ENCODE results near the gene FAAP20. TPM values are rescaled to one million over a fixed set of nuclear protein-coding genes. Genes with fewer than 3 reads are reported as not detected.

The FAAP20 gene
- total RNA-seq, 1 experiment from 2014 or later = 133 TPM

DNA sequence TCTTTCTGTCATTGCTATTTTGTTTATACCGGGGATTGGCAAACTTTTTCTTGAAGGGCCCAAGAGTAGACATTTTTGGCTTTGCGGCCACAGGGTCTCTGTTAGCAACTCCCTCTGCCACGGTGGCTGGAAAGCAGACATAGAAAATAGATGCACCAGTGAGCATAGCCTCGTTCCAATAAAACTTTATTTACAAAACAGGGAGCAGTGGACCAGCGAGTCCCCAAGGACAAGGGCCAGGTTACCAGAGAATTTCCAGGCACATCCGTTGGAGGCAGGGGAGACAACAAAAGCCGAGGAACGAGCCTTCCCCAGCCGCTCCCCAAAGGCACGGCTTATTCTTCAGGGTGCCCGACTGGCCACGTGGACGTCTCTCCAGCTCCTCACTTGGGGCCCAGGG, 26.5 kb downstream of the FAAP20 start:
- POLR2A ChIA-PET = no interaction called here
- no peaks in the 10 kb centered on the region for H3K9me3 Mint-ChIP-seq
- no peaks in the 10 kb centered on the region for H3K4me1 Mint-ChIP-seq
- peaks cover 14% of the 10 kb centered on the region for H3K36me3 Mint-ChIP-seq
- DNase-seq (ENCODE audit: low spot score) (no peak), ATAC-seq (no peak)
- TF ChIP-seq NFYB (CRISPR knock-in tag; conservative IDR thresholded peaks at IDR 0.05; ENCODE audit: low read depth) (no peak), HMGA2 (CRISPR knock-in tag; IDR thresholded peaks at IDR 0.05) (no peak), SMAD3 (CRISPR knock-in tag; IDR thresholded peaks at IDR 0.05; ENCODE audit: borderline replicate concordance) (no peak), HMGXB4 (CRISPR knock-in tag; IDR thresholded peaks at IDR 0.05) (no peak), NR1H2 (CRISPR knock-in tag; IDR thresholded peaks at IDR 0.05) (no peak), ZNF423 (CRISPR knock-in tag; IDR thresholded peaks at IDR 0.05) (no peak), TCF7 (CRISPR knock-in tag; IDR thresholded peaks at IDR 0.05; ENCODE audit: low read depth) (no peak), ZSCAN18 (CRISPR knock-in tag; IDR thresholded peaks at IDR 0.05) (no peak), TP53 (CRISPR knock-in tag; IDR thresholded peaks at IDR 0.05) (no peak), NR3C1 (CRISPR knock-in tag; conservative IDR thresholded peaks at IDR 0.05; ENCODE audit: low read depth) (no peak), CREM (CRISPR knock-in tag; IDR thresholded peaks at IDR 0.05) (no peak)
- TF ChIP-seq, protein P1, sequence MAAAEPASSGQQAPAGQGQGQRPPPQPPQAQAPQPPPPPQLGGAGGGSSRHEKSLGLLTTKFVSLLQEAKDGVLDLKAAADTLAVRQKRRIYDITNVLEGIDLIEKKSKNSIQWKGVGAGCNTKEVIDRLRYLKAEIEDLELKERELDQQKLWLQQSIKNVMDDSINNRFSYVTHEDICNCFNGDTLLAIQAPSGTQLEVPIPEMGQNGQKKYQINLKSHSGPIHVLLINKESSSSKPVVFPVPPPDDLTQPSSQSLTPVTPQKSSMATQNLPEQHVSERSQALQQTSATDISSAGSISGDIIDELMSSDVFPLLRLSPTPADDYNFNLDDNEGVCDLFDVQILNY (CRISPR knock-in tag; IDR thresholded peaks at IDR 0.05) = no peak
- no peak overlapping the region for H3K4me3 Mint-ChIP-seq
- H3K27ac Mint-ChIP-seq = peak overlapping the region; percentile 73; the same call in 1 of the 2 replicates
- no peaks in the 10 kb centered on the region for H3K27me3 Mint-ChIP-seq (ENCODE audit: low read depth)
- CTCF ChIA-PET = interaction anchor here (0.9 to 1.1 kb wide), 3 partner anchors 28 to 123 kb away, joined by 3 to 4 read pairs (median 4); no protein-coding TSS in a partner anchor

DNA sequence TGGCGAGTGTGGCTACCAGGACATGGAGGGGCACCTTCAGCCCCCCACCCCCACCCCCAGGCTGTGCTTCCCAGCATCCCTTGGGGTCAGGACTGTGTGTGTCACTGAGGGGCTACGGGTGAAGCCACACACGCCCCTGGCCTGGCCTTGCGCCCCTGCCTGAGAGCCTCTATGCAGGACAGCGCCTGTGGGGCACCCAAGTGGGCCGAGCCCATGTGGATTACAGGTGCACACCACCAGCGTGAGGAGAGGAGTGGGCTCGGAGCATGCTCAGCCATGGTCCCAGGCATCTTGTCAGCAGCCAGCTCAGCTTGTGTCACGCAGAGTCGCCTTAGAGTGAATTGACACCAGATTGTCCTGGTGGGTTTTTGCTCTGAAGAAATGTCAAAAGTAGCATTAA, 27.9 kb downstream of the FAAP20 start:
- DNase-seq (ENCODE audit: low spot score) (no peak), ATAC-seq (no peak)
- Mint-ChIP-seq H3K9me3 (no peaks in the 10 kb centered on the region), H3K36me3 (peaks cover 17% of the 10 kb centered on the region), H3K27ac (no peak overlapping the region), H3K4me1 (no peaks in the 10 kb centered on the region), H3K4me3 (no peak overlapping the region), H3K27me3 (ENCODE audit: low read depth) (no peaks in the 10 kb centered on the region)
- ChIA-PET POLR2A (no interaction called here), CTCF (interaction anchor here (3.9 kb wide), 1 partner anchor 8 kb away, joined by 39 read pairs; no protein-coding TSS in a partner anchor)
- TF ChIP-seq HMGA2 (CRISPR knock-in tag; IDR thresholded peaks at IDR 0.05) (no peak), MYBL2 (CRISPR knock-in tag; IDR thresholded peaks at IDR 0.05) (no peak), MAX (CRISPR knock-in tag; IDR thresholded peaks at IDR 0.05) (no peak), GRHL2 (CRISPR knock-in tag; IDR thresholded peaks at IDR 0.05; ENCODE audit: insufficient replicate concordance, severe bottlenecking) (no peak), ZNF423 (CRISPR knock-in tag; IDR thresholded peaks at IDR 0.05) (no peak), FOXP4 (CRISPR knock-in tag; IDR thresholded peaks at IDR 0.05) (no peak), ZNF512 (CRISPR knock-in tag; IDR thresholded peaks at IDR 0.05; ENCODE audit: borderline replicate concordance) (no peak), AFF4 (CRISPR knock-in tag; IDR thresholded peaks at IDR 0.05; ENCODE audit: borderline replicate concordance) (no peak), ZNF121 (CRISPR knock-in tag; IDR thresholded peaks at IDR 0.05) (no peak), FOXP1 (CRISPR knock-in tag; IDR thresholded peaks at IDR 0.05; ENCODE audit: borderline replicate concordance) (no peak), ETV6 (CRISPR knock-in tag; IDR thresholded peaks at IDR 0.05) (no peak), NR3C1 (CRISPR knock-in tag; conservative IDR thresholded peaks at IDR 0.05; ENCODE audit: low read depth) (no peak), ZNF317 (CRISPR knock-in tag; IDR thresholded peaks at IDR 0.05; ENCODE audit: borderline replicate concordance, low read depth) (no peak)
- TF ChIP-seq, protein P2, sequence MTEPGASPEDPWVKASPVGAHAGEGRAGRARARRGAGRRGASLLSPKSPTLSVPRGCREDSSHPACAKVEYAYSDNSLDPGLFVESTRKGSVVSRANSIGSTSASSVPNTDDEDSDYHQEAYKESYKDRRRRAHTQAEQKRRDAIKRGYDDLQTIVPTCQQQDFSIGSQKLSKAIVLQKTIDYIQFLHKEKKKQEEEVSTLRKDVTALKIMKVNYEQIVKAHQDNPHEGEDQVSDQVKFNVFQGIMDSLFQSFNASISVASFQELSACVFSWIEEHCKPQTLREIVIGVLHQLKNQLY (CRISPR knock-in tag; IDR thresholded peaks at IDR 0.05) = no peak

All from WTC11 (cell line).